Activated naive CD4-positive, alpha-beta T cell treated with anti-CD3 and anti-CD28 coated beads, Interleukin-2, amount 50 U/mL, for 72 hours (primary cell): ENCODE results near the gene NOX3. TPM values are rescaled to one million over a fixed set of nuclear protein-coding genes. Genes with fewer than 3 reads are reported as not detected.
"Not testable (repeated sequence)": the region's sequence is repeated elsewhere in the genome, so short reads cannot be mapped to it uniquely, and the experiment has no call there.

ENCODE experiments used
- ATAC-seq, 2 donors: fragments of 150-1000 bp; cut with Tn5 transposase; 2 replicates each; pipeline ENCODE4 v1.10.0; 2021; ENCODE audit warnings: mild to moderate bottlenecking in 2 of 2, moderate library complexity in 2 of 2
- DNase-seq, 2 donors: peaks; one replicate each; pipeline ENCODE4 v3.0.0; 2021 to 2022; ENCODE audit warnings: low spot score in 2 of 2
- H3K27ac Mint-ChIP-seq, 2 donors: one replicate each; pipeline ENCODE4 v1.8.0; 2022; ENCODE audit warnings: mild to moderate bottlenecking in 2 of 2, mixed read lengths in 2 of 2
- H3K36me3 Mint-ChIP-seq, 2 donors: one replicate each; pipeline ENCODE4 v1.8.0; 2022; ENCODE audit warnings: mixed read lengths in 2 of 2
- H3K9me3 Mint-ChIP-seq, 2 donors: one replicate each; pipeline ENCODE4 v1.8.0; 2022; ENCODE audit warnings: mixed read lengths in 2 of 2
- total RNA-seq, 2 donors: library from RNA; stranded (reverse); gene quantifications; one replicate each; pipeline ENCODE4 v1.2.3, GENCODE V29; 2022

Gene NOX3, protein sequence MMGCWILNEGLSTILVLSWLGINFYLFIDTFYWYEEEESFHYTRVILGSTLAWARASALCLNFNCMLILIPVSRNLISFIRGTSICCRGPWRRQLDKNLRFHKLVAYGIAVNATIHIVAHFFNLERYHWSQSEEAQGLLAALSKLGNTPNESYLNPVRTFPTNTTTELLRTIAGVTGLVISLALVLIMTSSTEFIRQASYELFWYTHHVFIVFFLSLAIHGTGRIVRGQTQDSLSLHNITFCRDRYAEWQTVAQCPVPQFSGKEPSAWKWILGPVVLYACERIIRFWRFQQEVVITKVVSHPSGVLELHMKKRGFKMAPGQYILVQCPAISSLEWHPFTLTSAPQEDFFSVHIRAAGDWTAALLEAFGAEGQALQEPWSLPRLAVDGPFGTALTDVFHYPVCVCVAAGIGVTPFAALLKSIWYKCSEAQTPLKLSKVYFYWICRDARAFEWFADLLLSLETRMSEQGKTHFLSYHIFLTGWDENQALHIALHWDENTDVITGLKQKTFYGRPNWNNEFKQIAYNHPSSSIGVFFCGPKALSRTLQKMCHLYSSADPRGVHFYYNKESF
- not detected for total RNA-seq

- no peaks in the 10 kb centered on the region for H3K9me3 Mint-ChIP-seq
- no peak for DNase-seq
- no peaks in the 10 kb centered on the region for H3K36me3 Mint-ChIP-seq
- H3K27ac Mint-ChIP-seq: no peak within 1 kb of the TSS
- ATAC-seq: no peak
These were observed at the start of gene NOX3 for GRCh38 chr6:155455766-155456165. Gene NOX3 (minus strand): TSS chr6:155455839. CDS start chr6:155455800, 39 bp downstream.

GRCh38 chr6:155504848-155505607 lies 49.4 kb upstream of the NOX3 start:
- peaks cover 3 to 5% of the 10 kb centered on the region in 2 donors for H3K9me3 Mint-ChIP-seq

GRCh38 chr6:155502393-155502792 lies 46.8 kb upstream of the NOX3 start:
- DNase-seq (no peak), ATAC-seq (no peak)
- H3K27ac Mint-ChIP-seq: no peak overlapping the region
- H3K9me3 Mint-ChIP-seq: peaks cover 3 to 5% of the 10 kb centered on the region in 2 donors
- H3K36me3 Mint-ChIP-seq: peaks cover 0 to 18% of the 10 kb centered on the region in 2 donors

More at GRCh38 chr6:155504848-155505607, 49.4 kb upstream of the NOX3 start:
- no peak for ATAC-seq
- DNase-seq: no peak
- Mint-ChIP-seq H3K27ac (no peak overlapping the region), H3K36me3 (peaks cover 0 to 18% of the 10 kb centered on the region in 2 donors)

GRCh38 chr6:155499574-155499973 lies 43.9 kb upstream of the NOX3 start:
- Mint-ChIP-seq H3K36me3 (peaks cover 0 to 13% of the 10 kb centered on the region in 2 donors), H3K9me3 (peaks cover 3 to 13% of the 10 kb centered on the region in 2 donors), H3K27ac (no peak overlapping the region)
- no peak for DNase-seq
- ATAC-seq: no peak

DNA sequence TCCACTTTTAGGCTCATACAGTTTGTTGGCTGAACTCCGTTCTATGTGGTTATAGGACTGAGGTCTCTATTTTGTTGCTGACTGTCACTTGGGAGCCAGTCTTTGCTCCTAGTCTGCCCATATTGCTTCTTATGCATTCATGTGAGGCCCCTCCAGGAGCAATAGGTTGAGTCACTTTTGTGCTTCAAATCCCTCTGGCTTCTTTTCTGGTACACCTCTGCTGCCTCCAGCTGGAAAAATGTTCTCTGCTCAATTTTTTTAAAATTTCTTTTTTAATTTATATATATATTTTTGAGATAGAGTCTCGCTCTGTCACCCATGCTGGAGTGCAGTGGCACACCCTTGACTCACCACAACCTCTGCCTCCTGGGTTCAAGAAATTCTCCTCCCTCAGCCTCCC lies 42.7 kb upstream of the NOX3 start:
- Mint-ChIP-seq H3K27ac (no peak overlapping the region), H3K36me3 (peaks cover 0 to 12% of the 10 kb centered on the region in 2 donors), H3K9me3 (peaks cover 0 to 9% of the 10 kb centered on the region in 2 donors)
- DNase-seq (no peak), ATAC-seq (no peak)

- DNase-seq (no peak), ATAC-seq (no peak)
- peaks cover 0 to 16% of the 10 kb centered on the region in 2 donors for H3K36me3 Mint-ChIP-seq
- no peak overlapping the region for H3K27ac Mint-ChIP-seq
- peaks cover 8 to 16% of the 10 kb centered on the region in 2 donors for H3K9me3 Mint-ChIP-seq
These were observed 41.6 kb upstream of the NOX3 start for GRCh38 chr6:155497273-155497672.

GRCh38 chr6:155495011-155495768 lies 39.6 kb upstream of the NOX3 start:
- DNase-seq (no peak), ATAC-seq (no peak)
- H3K9me3 Mint-ChIP-seq: peaks cover 8 to 16% of the 10 kb centered on the region in 2 donors
- H3K27ac Mint-ChIP-seq: no peak overlapping the region
- H3K36me3 Mint-ChIP-seq: peaks cover 0 to 20% of the 10 kb centered on the region in 2 donors

DNA sequence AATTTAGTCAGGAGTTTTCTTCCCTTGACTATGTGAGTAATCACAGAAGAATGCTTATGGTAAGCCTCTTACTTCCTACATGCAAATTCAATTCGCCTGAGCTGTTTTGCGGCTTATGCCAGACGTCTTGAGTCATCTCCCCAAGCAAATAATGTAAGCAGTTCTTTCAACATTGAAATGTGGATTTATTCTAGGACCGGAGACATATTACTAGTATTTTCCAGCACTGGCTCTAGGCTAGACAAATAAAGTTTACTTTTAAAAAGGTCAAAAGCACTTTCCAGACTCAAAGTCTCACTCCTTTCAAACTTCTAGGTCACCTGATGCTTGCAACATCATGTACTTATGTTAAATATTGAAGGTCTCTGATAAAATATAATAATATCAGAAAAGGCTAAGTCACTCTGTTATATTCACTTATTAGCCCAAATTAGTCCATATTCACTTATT lies 38.1 kb upstream of the NOX3 start:
- DNase-seq (no peak), ATAC-seq (peak; percentile 74 to 93)
- no peak overlapping the region for H3K27ac Mint-ChIP-seq
- H3K9me3 Mint-ChIP-seq: peaks cover 8 to 16% of the 10 kb centered on the region in 2 donors
- peaks cover 0 to 20% of the 10 kb centered on the region in 2 donors for H3K36me3 Mint-ChIP-seq

- ATAC-seq (no peak), DNase-seq (no peak)
- Mint-ChIP-seq H3K9me3 (peaks cover 8 to 16% of the 10 kb centered on the region in 2 donors), H3K36me3 (peaks cover 0 to 20% of the 10 kb centered on the region in 2 donors), H3K27ac (no peak overlapping the region)
These were observed 37.5 kb upstream of the NOX3 start for GRCh38 chr6:155493026-155493693.

GRCh38 chr6:155492061-155492735 lies 36.6 kb upstream of the NOX3 start:
- Mint-ChIP-seq H3K9me3 (peaks cover 8 to 16% of the 10 kb centered on the region in 2 donors), H3K27ac (no peak overlapping the region), H3K36me3 (peaks cover 0 to 20% of the 10 kb centered on the region in 2 donors)
- no peak for DNase-seq
- ATAC-seq: no peak

DNA sequence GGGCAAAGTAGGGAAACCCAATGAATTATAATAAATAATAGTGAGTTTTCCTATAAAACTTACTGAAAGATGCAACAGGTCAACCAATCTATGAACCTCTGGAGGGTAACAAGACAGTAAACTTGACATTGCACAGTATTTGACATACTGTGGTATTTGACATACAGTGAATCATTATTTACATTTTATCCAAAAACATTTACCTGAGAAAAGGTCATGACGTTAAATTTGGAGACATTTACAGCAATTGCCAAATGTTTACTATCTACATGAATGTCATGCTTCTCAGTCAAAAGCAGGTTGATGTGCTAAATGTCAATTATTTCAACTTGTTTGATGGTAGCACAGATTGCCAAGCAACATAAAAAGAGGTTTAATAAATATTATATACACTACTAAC lies 35.8 kb upstream of the NOX3 start:
- no peak for ATAC-seq
- Mint-ChIP-seq H3K9me3 (peaks cover 8 to 16% of the 10 kb centered on the region in 2 donors), H3K36me3 (peaks cover 0 to 20% of the 10 kb centered on the region in 2 donors), H3K27ac (no peak overlapping the region)
- no peak for DNase-seq

DNA sequence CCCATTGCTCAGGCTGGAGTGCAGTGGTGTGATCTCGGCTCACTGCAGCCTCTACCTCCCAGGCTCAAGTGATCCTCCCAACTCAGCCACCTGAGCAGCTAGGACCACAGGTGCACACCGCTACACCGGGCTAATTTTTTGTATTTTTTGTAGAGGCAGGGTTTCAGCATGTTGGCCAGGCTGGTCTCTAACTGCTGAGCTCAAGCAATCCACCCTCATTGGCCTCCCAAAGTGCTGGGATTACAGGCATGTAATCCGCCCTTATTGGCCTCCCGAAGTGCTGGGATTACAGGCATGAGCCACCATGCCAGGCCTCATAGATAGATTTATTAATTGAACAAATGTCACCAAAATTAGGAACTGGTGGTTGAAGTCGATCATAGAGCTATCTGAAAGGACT lies 32.6 kb upstream of the NOX3 start:
- not testable (repeated sequence) for ATAC-seq, H3K27ac Mint-ChIP-seq, DNase-seq, H3K9me3 Mint-ChIP-seq
- peaks cover 0 to 13% of the 10 kb centered on the region in 2 donors for H3K36me3 Mint-ChIP-seq

DNA sequence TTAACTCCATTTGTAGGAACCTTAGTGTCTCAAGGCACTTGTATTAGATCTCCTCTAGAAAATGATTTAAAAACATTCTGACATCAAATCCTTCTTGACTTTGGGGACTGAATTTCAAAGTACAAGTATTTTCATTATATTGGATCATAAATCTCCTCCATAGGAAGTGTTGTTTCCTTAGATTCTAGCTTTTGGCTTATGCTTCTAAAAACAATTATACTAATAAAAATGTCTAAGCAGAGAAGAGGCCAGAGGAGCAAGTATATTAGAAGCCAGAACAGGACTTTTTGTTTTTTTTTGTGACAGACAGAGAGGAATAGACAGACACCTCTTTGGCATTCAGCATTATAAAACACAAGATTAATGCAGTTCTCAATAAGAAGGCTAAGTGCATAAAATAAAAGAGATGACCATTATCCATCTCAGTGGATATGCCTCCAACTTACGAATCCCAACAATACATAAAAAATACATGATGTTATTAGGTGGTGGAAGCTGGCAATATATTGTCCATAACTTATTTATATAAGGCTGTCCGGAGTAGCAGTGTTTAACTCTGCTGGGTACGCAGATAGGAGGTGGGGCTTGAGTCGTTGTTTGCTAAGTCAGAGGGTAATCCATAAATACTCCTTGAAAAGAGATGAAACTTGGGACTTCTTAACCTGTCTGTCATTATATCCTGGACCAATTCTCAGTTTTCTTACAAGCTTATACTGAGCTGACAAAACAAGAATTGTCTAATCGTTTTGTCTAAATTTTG lies 31.9 kb upstream of the NOX3 start:
- Mint-ChIP-seq H3K9me3 (peaks cover 3% of the 10 kb centered on the region in 2 donors), H3K27ac (no peak overlapping the region), H3K36me3 (peaks cover 0 to 7% of the 10 kb centered on the region in 2 donors)
- no peak for DNase-seq
- ATAC-seq: no peak

- H3K9me3 Mint-ChIP-seq: no peaks in the 10 kb centered on the region
- no peaks in the 10 kb centered on the region for H3K36me3 Mint-ChIP-seq
- DNase-seq (no peak), ATAC-seq (no peak)
- no peak overlapping the region for H3K27ac Mint-ChIP-seq
These were observed 31.2 kb upstream of the NOX3 start for GRCh38 chr6:155486721-155487294.
